ENCODE results near the gene BCL2.

DNA sequence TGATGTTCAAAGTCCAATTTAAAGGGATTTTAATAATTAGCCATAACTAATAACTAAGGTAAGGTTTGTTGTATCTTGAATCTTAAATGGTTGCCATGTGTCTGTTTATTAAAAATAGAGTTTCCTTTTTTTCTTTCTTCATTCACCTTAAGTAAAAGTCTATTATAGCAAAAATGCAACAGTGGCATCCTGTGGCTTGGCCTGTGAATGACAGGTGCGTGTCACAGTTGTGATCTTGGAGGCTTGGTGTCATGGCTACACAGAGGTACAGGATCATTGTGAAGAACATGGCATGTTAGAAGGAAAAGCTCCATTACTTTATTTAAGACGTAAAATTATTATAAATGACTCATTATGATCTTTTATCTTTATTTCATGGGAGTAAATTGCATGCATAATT, 246.1 kb downstream of the BCL2 start:
- TF ChIP-seq, protein P1, sequence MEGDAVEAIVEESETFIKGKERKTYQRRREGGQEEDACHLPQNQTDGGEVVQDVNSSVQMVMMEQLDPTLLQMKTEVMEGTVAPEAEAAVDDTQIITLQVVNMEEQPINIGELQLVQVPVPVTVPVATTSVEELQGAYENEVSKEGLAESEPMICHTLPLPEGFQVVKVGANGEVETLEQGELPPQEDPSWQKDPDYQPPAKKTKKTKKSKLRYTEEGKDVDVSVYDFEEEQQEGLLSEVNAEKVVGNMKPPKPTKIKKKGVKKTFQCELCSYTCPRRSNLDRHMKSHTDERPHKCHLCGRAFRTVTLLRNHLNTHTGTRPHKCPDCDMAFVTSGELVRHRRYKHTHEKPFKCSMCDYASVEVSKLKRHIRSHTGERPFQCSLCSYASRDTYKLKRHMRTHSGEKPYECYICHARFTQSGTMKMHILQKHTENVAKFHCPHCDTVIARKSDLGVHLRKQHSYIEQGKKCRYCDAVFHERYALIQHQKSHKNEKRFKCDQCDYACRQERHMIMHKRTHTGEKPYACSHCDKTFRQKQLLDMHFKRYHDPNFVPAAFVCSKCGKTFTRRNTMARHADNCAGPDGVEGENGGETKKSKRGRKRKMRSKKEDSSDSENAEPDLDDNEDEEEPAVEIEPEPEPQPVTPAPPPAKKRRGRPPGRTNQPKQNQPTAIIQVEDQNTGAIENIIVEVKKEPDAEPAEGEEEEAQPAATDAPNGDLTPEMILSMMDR (IDR thresholded peaks at IDR 0.05) = no peak
- TF ChIP-seq CREB1 (CRISPR knock-in tag; IDR thresholded peaks at IDR 0.05) (no peak), SMAD3 (CRISPR knock-in tag; IDR thresholded peaks at IDR 0.05; ENCODE audit: borderline replicate concordance) (no peak), NR2C2 (CRISPR knock-in tag; IDR thresholded peaks at IDR 0.05) (no peak), ZNF396 (CRISPR knock-in tag; IDR thresholded peaks at IDR 0.05; ENCODE audit: borderline replicate concordance) (no peak), TCF7 (CRISPR knock-in tag; IDR thresholded peaks at IDR 0.05; ENCODE audit: low read depth) (no peak), CBFB (CRISPR knock-in tag; IDR thresholded peaks at IDR 0.05; ENCODE audit: low read depth) (no peak), MAX (CRISPR knock-in tag; IDR thresholded peaks at IDR 0.05) (no peak), IRF2 (CRISPR knock-in tag; IDR thresholded peaks at IDR 0.05; ENCODE audit: borderline replicate concordance, low read depth) (no peak)
- TF ChIP-seq, protein P2, sequence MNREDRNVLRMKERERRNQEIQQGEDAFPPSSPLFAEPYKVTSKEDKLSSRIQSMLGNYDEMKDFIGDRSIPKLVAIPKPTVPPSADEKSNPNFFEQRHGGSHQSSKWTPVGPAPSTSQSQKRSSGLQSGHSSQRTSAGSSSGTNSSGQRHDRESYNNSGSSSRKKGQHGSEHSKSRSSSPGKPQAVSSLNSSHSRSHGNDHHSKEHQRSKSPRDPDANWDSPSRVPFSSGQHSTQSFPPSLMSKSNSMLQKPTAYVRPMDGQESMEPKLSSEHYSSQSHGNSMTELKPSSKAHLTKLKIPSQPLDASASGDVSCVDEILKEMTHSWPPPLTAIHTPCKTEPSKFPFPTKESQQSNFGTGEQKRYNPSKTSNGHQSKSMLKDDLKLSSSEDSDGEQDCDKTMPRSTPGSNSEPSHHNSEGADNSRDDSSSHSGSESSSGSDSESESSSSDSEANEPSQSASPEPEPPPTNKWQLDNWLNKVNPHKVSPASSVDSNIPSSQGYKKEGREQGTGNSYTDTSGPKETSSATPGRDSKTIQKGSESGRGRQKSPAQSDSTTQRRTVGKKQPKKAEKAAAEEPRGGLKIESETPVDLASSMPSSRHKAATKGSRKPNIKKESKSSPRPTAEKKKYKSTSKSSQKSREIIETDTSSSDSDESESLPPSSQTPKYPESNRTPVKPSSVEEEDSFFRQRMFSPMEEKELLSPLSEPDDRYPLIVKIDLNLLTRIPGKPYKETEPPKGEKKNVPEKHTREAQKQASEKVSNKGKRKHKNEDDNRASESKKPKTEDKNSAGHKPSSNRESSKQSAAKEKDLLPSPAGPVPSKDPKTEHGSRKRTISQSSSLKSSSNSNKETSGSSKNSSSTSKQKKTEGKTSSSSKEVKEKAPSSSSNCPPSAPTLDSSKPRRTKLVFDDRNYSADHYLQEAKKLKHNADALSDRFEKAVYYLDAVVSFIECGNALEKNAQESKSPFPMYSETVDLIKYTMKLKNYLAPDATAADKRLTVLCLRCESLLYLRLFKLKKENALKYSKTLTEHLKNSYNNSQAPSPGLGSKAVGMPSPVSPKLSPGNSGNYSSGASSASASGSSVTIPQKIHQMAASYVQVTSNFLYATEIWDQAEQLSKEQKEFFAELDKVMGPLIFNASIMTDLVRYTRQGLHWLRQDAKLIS (CRISPR knock-in tag; IDR thresholded peaks at IDR 0.05; ENCODE audit: borderline replicate concordance) = no peak
